HEK293T (cell line): Measurements from ENCODE around the gene ZNF786.

Experiments
- FOXA1 ChIP-seq: fragments of 450-650 bp; IDR thresholded peaks from 2 replicates; pipeline ENCODE4 v1.6.1; 2016; ENCODE audit warnings: mild to moderate bottlenecking
- FOXK2 ChIP-seq: fragments of 450-650 bp; IDR thresholded peaks from 2 replicates; pipeline ENCODE4 v1.6.1; 2016; ENCODE audit warnings: mild to moderate bottlenecking
- HDGF ChIP-seq: fragments of 450-650 bp; IDR thresholded peaks from 2 replicates; pipeline ENCODE4 v1.6.1; 2017; ENCODE audit warnings: antibody characterized with exemption, borderline replicate concordance
- L3MBTL2 ChIP-seq: fragments of 450-650 bp; conservative IDR thresholded peaks from 2 replicates; pipeline ENCODE4 v1.6.1; 2016; ENCODE audit warnings: mild to moderate bottlenecking
- NFRKB ChIP-seq: fragments of 450-650 bp; IDR thresholded peaks from 2 replicates; pipeline ENCODE4 v1.6.1; 2016; ENCODE audit warnings: mild to moderate bottlenecking, moderate library complexity
- SP1 ChIP-seq: fragments of 450-650 bp; IDR thresholded peaks from 2 replicates; pipeline ENCODE4 v1.6.1; 2017
- SUZ12 ChIP-seq: fragments of 450-650 bp; IDR thresholded peaks from 2 replicates; pipeline ENCODE4 v1.6.1; 2016; ENCODE audit warnings: mild to moderate bottlenecking
- TF ChIP-seq, protein P1 (sequence below): fragments of 450-650 bp; IDR thresholded peaks from 2 replicates; pipeline ENCODE4 v1.6.1; 2016

- no peak for TF ChIP-seq NFRKB
- no peak for TF ChIP-seq FOXA1
- no peak for TF ChIP-seq FOXK2
- no peak for TF ChIP-seq SP1
- TF ChIP-seq, protein P1, sequence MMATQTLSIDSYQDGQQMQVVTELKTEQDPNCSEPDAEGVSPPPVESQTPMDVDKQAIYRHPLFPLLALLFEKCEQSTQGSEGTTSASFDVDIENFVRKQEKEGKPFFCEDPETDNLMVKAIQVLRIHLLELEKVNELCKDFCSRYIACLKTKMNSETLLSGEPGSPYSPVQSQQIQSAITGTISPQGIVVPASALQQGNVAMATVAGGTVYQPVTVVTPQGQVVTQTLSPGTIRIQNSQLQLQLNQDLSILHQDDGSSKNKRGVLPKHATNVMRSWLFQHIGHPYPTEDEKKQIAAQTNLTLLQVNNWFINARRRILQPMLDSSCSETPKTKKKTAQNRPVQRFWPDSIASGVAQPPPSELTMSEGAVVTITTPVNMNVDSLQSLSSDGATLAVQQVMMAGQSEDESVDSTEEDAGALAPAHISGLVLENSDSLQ, result no peak
- no peak for TF ChIP-seq SUZ12
- no peak for TF ChIP-seq L3MBTL2
- no peak for TF ChIP-seq HDGF
Observed at GRCh38 chr7:149060156-149060555, 30.4 kb downstream of the ZNF786 start.
